Measurements from ENCODE around the gene LZTR1.

- TF ChIP-seq, protein P1, sequence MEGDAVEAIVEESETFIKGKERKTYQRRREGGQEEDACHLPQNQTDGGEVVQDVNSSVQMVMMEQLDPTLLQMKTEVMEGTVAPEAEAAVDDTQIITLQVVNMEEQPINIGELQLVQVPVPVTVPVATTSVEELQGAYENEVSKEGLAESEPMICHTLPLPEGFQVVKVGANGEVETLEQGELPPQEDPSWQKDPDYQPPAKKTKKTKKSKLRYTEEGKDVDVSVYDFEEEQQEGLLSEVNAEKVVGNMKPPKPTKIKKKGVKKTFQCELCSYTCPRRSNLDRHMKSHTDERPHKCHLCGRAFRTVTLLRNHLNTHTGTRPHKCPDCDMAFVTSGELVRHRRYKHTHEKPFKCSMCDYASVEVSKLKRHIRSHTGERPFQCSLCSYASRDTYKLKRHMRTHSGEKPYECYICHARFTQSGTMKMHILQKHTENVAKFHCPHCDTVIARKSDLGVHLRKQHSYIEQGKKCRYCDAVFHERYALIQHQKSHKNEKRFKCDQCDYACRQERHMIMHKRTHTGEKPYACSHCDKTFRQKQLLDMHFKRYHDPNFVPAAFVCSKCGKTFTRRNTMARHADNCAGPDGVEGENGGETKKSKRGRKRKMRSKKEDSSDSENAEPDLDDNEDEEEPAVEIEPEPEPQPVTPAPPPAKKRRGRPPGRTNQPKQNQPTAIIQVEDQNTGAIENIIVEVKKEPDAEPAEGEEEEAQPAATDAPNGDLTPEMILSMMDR (conservative IDR thresholded peaks at IDR 0.05; ENCODE audit: low read depth, low read length), result no peak
- TF ChIP-seq EZH2 (IDR thresholded peaks at IDR 0.05; ENCODE audit: low read length, unreplicated experiment), result no peak
Measured at GRCh38 chr22:20943104-20943933, 38.8 kb upstream of the LZTR1 start.

Data from PC-3 (cell line).